ENCODE measurements around the gene POLR2L.

GRCh38 chr11:868394-868793 lies 26.1 kb upstream of the POLR2L start:
- TF ChIP-seq CTCF (IDR thresholded peaks at IDR 0.05 in 2 of 3, conservative IDR thresholded peaks at IDR 0.05 in 1 of 3; ENCODE audit: borderline replicate concordance in 1 of 3, insufficient read depth in 1 of 3, low read depth in 2 of 3, low read length in 2 of 3) (no peak), CEBPB (IDR thresholded peaks at IDR 0.05; ENCODE audit: low read depth) (no peak), ATF3 (IDR thresholded peaks at IDR 0.05) (no peak), ZFX (IDR thresholded peaks at IDR 0.05) (no peak), MAX (IDR thresholded peaks at IDR 0.05) (no peak), POLR2A (IDR thresholded peaks at IDR 0.05; ENCODE audit: borderline replicate concordance, extremely low read depth, insufficient read depth, insufficient read length) (no peak), EZH2 (IDR thresholded peaks at IDR 0.05) (no peak), JUND (IDR thresholded peaks at IDR 0.05) (no peak), EGR1 (IDR thresholded peaks at IDR 0.05; ENCODE audit: low read depth) (no peak), SP1 (IDR thresholded peaks at IDR 0.05; ENCODE audit: low read depth) (no peak), RAD21 (IDR thresholded peaks at IDR 0.05; ENCODE audit: low read depth) (no peak)
